B cell (primary cell): ENCODE measurements around the gene SPEG. TPM values are rescaled to one million over a fixed set of nuclear protein-coding genes. Genes with fewer than 3 reads are reported as not detected.

Experiments
- ATAC-seq: fragments of 200-7000 bp; cut with Tn5 transposase; one replicate; pipeline ENCODE4 v1.10.0; 2021; ENCODE audit warnings: low read depth, mild to moderate bottlenecking, moderate number of reproducible peaks, moderate library complexity
- CTCF ChIA-PET: fragments of 350-600 bp; sonication (Branson Sonifier 250); formaldehyde crosslinking; loops from one replicate; lab custom pipeline; 2021; ENCODE audit warnings: antibody characterized with exemption, inconsistent platforms; lab: Charles Lee
- POLR2A ChIA-PET: fragments of 350-600 bp; sonication (Branson Sonifier 250); formaldehyde crosslinking; loops from one replicate; lab custom pipeline; 2021; ENCODE audit warnings: antibody characterized with exemption; lab: Charles Lee
- DNase-seq: peaks from one replicate; pipeline ENCODE4 v3.0.0; 2013
- H2AFZ ChIP-seq: 2 replicates; pipeline ENCODE4 v1.6.1; 2012; ENCODE audit warnings: mild to moderate bottlenecking, low read depth, low read length; ENCODE audit not compliant: insufficient read depth, poor library complexity, severe bottlenecking
- H3K27ac ChIP-seq, 2 donors: 1 replicate in 1 of 2; 2 replicates in 1 of 2; pipeline ENCODE4 v1.5.1; 2012 to 2013; ENCODE audit warnings: low read length in 2 of 2, mild to moderate bottlenecking in 2 of 2, moderate library complexity in 1 of 2
- H3K27me3 ChIP-seq, 4 experiments: fragments of 200-600 bp in 1 of 4; sonication (generic) in 1 of 4; replicated peaks in 1 of 4; 1 replicate in 2 of 4; 2 replicates in 2 of 4; pipeline versions ENCODE4 v1.6.1 to v1.7.0; 2013 to 2016; ENCODE audit warnings: low read length in 3 of 4, mild to moderate bottlenecking in 2 of 4, mixed read lengths in 1 of 4, moderate library complexity in 1 of 4; ENCODE audit not compliant: insufficient read depth in 4 of 4, control insufficient read depth in 3 of 4; ENCODE audit errors: control extremely low read depth in 1 of 4
- H3K36me3 ChIP-seq, 2 experiments: replicated peaks in 1 of 2; 1 replicate in 1 of 2; 2 replicates in 1 of 2; pipeline versions ENCODE4 v1.6.1 to v1.7.1; 2013; ENCODE audit warnings: low read length in 1 of 2; ENCODE audit not compliant: insufficient read depth in 2 of 2, control insufficient read depth in 1 of 2; ENCODE audit errors: control extremely low read depth in 1 of 2, extremely low read depth in 1 of 2
- H3K4me1 ChIP-seq, 2 donors: fragments of 200-600 bp in 1 of 2; sonication (generic) in 1 of 2; 1 replicate in 1 of 2; 2 replicates in 1 of 2; pipeline versions ENCODE4 v1.5.1 to v1.6.1; 2013 to 2017; ENCODE audit warnings: low read length in 2 of 2; ENCODE audit not compliant: control insufficient read depth in 2 of 2, insufficient read depth in 2 of 2
- H3K4me2 ChIP-seq: replicated peaks from 2 replicates; pipeline ENCODE3; 2012; ENCODE audit warnings: mild to moderate bottlenecking, low read depth, low read length; ENCODE audit not compliant: poor library complexity, severe bottlenecking
- H3K4me3 ChIP-seq, 5 experiments: fragments of 200-600 bp in 1 of 5; sonication (generic) in 1 of 5; 1 replicate in 3 of 5; 2 replicates in 2 of 5; pipeline versions ENCODE4 v1.5.1 to v1.7.0; 2011 to 2016; ENCODE audit warnings: low read length in 4 of 5, mild to moderate bottlenecking in 4 of 5, low read depth in 2 of 5, control low read depth in 1 of 5, moderate library complexity in 1 of 5; ENCODE audit not compliant: insufficient read depth in 1 of 5; ENCODE audit errors: control extremely low read depth in 1 of 5, extremely low read depth in 1 of 5
- H3K79me2 ChIP-seq: fragments of 200-600 bp; sonication (generic); one replicate; pipeline ENCODE4 v1.6.0; 2016; ENCODE audit warnings: low read length; ENCODE audit not compliant: control insufficient read depth, insufficient read depth
- H3K9ac ChIP-seq: fragments of 200-600 bp; sonication (generic); 2 replicates; pipeline ENCODE4 v1.6.1; 2017; ENCODE audit warnings: mild to moderate bottlenecking, low read length, moderate library complexity
- H3K9me3 ChIP-seq, 3 donors: one replicate each; pipeline versions ENCODE4 v1.6.1 to v1.7.1; 2013; ENCODE audit warnings: low read length in 2 of 3; ENCODE audit not compliant: control insufficient read depth in 2 of 3, insufficient read depth in 1 of 3; ENCODE audit errors: control extremely low read depth in 1 of 3
- H4K20me1 ChIP-seq: 2 replicates; pipeline ENCODE4 v1.6.0; 2012; ENCODE audit warnings: mild to moderate bottlenecking, low read length; ENCODE audit not compliant: insufficient read depth, control insufficient read depth, poor library complexity, severe bottlenecking
- H3K27ac Mint-ChIP-seq: one replicate; pipeline ENCODE4 v1.8.0; 2021; ENCODE audit warnings: mixed read lengths
- H3K27me3 Mint-ChIP-seq: one replicate; pipeline ENCODE4 v1.8.0; 2021; ENCODE audit warnings: mixed read lengths
- H3K4me1 Mint-ChIP-seq: one replicate; pipeline ENCODE4 v1.8.0; 2021; ENCODE audit warnings: mixed read lengths
- H3K4me3 Mint-ChIP-seq: one replicate; pipeline ENCODE4 v1.8.0; 2021; ENCODE audit warnings: mixed read lengths
- H3K9me3 Mint-ChIP-seq: one replicate; pipeline ENCODE4 v1.8.0; 2022; ENCODE audit warnings: mixed read lengths; ENCODE audit not compliant: insufficient read depth
- CTCF ChIP-seq: fragments of 200-600 bp; IDR thresholded peaks from one replicate; pipeline ENCODE4 v1.8.0; 2022; ENCODE audit warnings: antibody characterized with exemption, mild to moderate bottlenecking
- EZH2 ChIP-seq: IDR thresholded peaks from 2 replicates; pipeline ENCODE4 v1.6.1; 2012; ENCODE audit warnings: borderline replicate concordance, low read depth, mild to moderate bottlenecking, moderate library complexity, low read length; ENCODE audit not compliant: insufficient read depth, poor library complexity, severe bottlenecking
- WGBS: methylation state at CpG from one replicate; pipeline ENCODE4 v1.1.5; 2013; ENCODE audit warnings: missing lambda C conversion rate; ENCODE audit not compliant: insufficient coverage; 5-methylcytosine and 5-hydroxymethylcytosine counted together
- intact Hi-C: fragments of 100-400 bp; cut with micrococcal nuclease; formaldehyde crosslinking; loops from one replicate; pipeline ENCODE4 v1.10.0; 2022
- polyA plus RNA-seq: library from polyadenylated mRNA; depleted of rRNA; stranded (reverse); fragments of >200 nt; gene quantifications from 2 replicates; pipeline ENCODE4 v1.2.3, GENCODE V29; 2012
- total RNA-seq, 2 donors: library from RNA; stranded (reverse); fragments of 120-200 nt in 1 of 2; gene quantifications; 1 replicate in 1 of 2; 2 replicates in 1 of 2; pipeline versions ENCODE4 v1.2.3 to v1.2.4, GENCODE V29; 2013 to 2022

SPEG gene
- total and polyA plus RNA-seq, 2 donors (not counting 1 experiment from before 2014, with no cell fraction given): 0.03 to 0.74 TPM

- intact Hi-C loops: loop anchor here (5.0 kb wide), 2 partner anchors 238 to 293 kb away; no protein-coding TSS in a partner anchor
- Mint-ChIP-seq H3K27me3 (peaks cover 31% of the 10 kb centered on the region), H3K27ac (no peak overlapping the region), H3K9me3 (no peaks in the 10 kb centered on the region), H3K4me3 (no peak overlapping the region), H3K4me1 (no peaks in the 10 kb centered on the region)
- ATAC-seq: no peak
- Histone ChIP-seq H3K79me2 (no peaks in the 10 kb centered on the region), H3K36me3 (no peaks in the 10 kb centered on the region), H3K9me3 (no peaks in the 10 kb centered on the region), H2AFZ (no peak overlapping the region), H3K9ac (no peak overlapping the region), H3K4me1 (no peaks in the 10 kb centered on the region), H3K27ac (no peak overlapping the region), H3K27me3 (peaks cover 0 to 25% (median 0%) of the 10 kb centered on the region in 4 experiments), H4K20me1 (no peaks in the 10 kb centered on the region), H3K4me2 (no peak overlapping the region), H3K4me3 (no peak overlapping the region)
- 89% methylated on average over 9 of the region's 10 CpGs for WGBS
- no peak for DNase-seq
- TF ChIP-seq EZH2 (no peak), CTCF (no peak)
- ChIA-PET CTCF (interaction anchor here (1.1 to 4.4 kb wide), 7 partner anchors 9 to 156 kb away, joined by 3 to 97 read pairs (median 4); partner anchors contain the start of gene DNPEP), POLR2A (no interaction called here)
These were observed 30.2 kb upstream of the SPEG start for GRCh38 chr2:219404291-219404910.

GRCh38 chr2:219404954-219405353, 29.7 kb upstream of the SPEG start:
- H3K9ac ChIP-seq: no peak overlapping the region
- DNase-seq: no peak
- Mint-ChIP-seq H3K4me3 (no peak overlapping the region), H3K9me3 (no peaks in the 10 kb centered on the region), H3K27ac (no peak overlapping the region), H3K27me3 (peaks cover 36% of the 10 kb centered on the region), H3K4me1 (no peaks in the 10 kb centered on the region)
- H3K4me3 ChIP-seq: no peak overlapping the region
- ATAC-seq: no peak
- no peaks in the 10 kb centered on the region for H4K20me1 ChIP-seq
- TF ChIP-seq CTCF (no peak), EZH2 (no peak)
- ChIA-PET POLR2A (no interaction called here), CTCF (interaction anchor here (1.1 to 4.4 kb wide), 5 partner anchors 8 to 155 kb away, joined by 3 to 97 read pairs (median 4); no protein-coding TSS in a partner anchor)
- no peak overlapping the region for H2AFZ ChIP-seq
- H3K4me2 ChIP-seq: no peak overlapping the region
- no peaks in the 10 kb centered on the region for H3K36me3 ChIP-seq
- H3K9me3 ChIP-seq: no peaks in the 10 kb centered on the region
- 76% methylated on average over 7 of the region's 7 CpGs for WGBS
- intact Hi-C loops: loop anchor here (5.0 kb wide), 2 partner anchors 237 to 292 kb away; no protein-coding TSS in a partner anchor
- no peak overlapping the region for H3K27ac ChIP-seq
- peaks cover 0 to 21% (median 0%) of the 10 kb centered on the region in 4 experiments for H3K27me3 ChIP-seq
- H3K79me2 ChIP-seq: no peaks in the 10 kb centered on the region
- no peaks in the 10 kb centered on the region for H3K4me1 ChIP-seq
